OCI-LY7 (cell line): ENCODE data around the gene BHLHE41.

Source experiments
- CTCF ChIP-seq: fragments of 200-600 bp; sonication (generic); conservative IDR thresholded peaks from 2 replicates; pipeline ENCODE4 v1.5.1; 2014; ENCODE audit warnings: mild to moderate bottlenecking, antibody characterized with exemption, low read length, moderate library complexity, mixed read lengths
- EZH2phosphoT487 ChIP-seq: fragments of 200-600 bp; sonication (generic); IDR thresholded peaks from 2 replicates; pipeline ENCODE4 v1.6.1; 2018; ENCODE audit warnings: low read depth, borderline replicate concordance, mild to moderate bottlenecking, mixed run types, antibody characterized with exemption, low read length, moderate library complexity, mixed read lengths

DNA sequence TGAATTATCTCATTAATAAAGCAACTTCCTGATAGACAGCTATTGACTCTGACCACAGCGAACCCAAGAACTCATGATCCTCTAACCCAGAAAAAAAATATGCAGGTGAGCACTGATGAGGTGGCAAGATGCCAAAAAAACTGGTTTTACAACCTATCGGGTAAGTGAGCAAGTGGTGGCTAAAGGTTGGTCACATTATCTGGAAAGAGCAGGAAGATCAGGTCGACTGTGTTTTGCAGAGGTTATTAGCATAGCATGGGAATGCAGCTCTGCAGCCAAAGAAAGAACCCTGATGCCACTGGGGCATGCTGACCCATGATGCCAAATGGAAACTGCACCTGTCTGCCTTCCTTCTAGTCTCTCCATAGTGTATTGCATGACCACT, 23.5 kb downstream of the BHLHE41 start:
- TF ChIP-seq EZH2phosphoT487 (no peak), CTCF (no peak)
